Tibial nerve (tissue), 3 donors: Measurements from ENCODE around the gene SUV39H2.

ENCODE experiments used
- POLR2A ChIP-seq, 2 donors: fragments of 450-650 bp; IDR thresholded peaks; one replicate each; pipeline ENCODE4 v1.6.1; 2017; ENCODE audit warnings: antibody characterized with exemption in 2 of 2, mild to moderate bottlenecking in 2 of 2, moderate library complexity in 2 of 2
- TF ChIP-seq, protein P1 (sequence below), 5 experiments: fragments of 200-600 bp in 3 of 5; fragments of 450-650 bp in 2 of 5; sonication (generic) in 3 of 5; IDR thresholded peaks; one replicate each; pipeline ENCODE4 v1.5.1; 2016 to 2019; ENCODE audit warnings: antibody characterized with exemption in 5 of 5, mild to moderate bottlenecking in 3 of 5, moderate library complexity in 2 of 5

DNA sequence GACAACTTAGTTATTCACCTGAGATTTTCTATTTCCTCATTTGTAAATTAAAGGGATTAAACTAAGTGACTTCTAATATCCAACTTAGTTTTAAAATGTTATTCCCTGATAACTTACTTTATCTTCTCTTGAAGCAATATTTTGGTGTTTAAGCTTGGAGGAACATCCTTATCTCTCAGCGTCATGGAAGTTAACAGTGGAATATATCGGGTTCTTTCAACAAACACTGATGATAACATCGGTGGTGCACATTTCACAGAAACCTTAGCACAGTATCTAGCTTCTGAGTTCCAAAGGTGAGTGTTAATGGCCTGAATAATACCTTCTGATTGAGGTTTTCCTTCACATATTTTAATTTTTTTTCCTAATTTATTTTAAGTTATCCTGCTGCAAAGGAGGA is 26.4 kb upstream of the SUV39H2 start:
- TF ChIP-seq POLR2A (IDR thresholded peaks at IDR 0.05), result no peak
- TF ChIP-seq, protein P1, sequence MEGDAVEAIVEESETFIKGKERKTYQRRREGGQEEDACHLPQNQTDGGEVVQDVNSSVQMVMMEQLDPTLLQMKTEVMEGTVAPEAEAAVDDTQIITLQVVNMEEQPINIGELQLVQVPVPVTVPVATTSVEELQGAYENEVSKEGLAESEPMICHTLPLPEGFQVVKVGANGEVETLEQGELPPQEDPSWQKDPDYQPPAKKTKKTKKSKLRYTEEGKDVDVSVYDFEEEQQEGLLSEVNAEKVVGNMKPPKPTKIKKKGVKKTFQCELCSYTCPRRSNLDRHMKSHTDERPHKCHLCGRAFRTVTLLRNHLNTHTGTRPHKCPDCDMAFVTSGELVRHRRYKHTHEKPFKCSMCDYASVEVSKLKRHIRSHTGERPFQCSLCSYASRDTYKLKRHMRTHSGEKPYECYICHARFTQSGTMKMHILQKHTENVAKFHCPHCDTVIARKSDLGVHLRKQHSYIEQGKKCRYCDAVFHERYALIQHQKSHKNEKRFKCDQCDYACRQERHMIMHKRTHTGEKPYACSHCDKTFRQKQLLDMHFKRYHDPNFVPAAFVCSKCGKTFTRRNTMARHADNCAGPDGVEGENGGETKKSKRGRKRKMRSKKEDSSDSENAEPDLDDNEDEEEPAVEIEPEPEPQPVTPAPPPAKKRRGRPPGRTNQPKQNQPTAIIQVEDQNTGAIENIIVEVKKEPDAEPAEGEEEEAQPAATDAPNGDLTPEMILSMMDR (IDR thresholded peaks at IDR 0.05), result no peak
